Mucosa of descending colon (tissue), 3 donors: ENCODE measurements around the gene DET1. TPM values are rescaled to one million over a fixed set of nuclear protein-coding genes. Genes with fewer than 3 reads are reported as not detected.

ENCODE experiments used
- ATAC-seq: fragments of 200-7000 bp; cut with Tn5 transposase; one replicate; pipeline ENCODE4 v1.9.1; 2020; ENCODE audit warnings: mild to moderate bottlenecking, moderate library complexity
- DNase-seq, 3 donors: peaks; one replicate each; pipeline ENCODE4 v3.0.0-alpha.2; 2020
- H3K36me3 ChIP-seq: fragments of 200-600 bp; one replicate; pipeline ENCODE4 v1.8.0; 2021; ENCODE audit warnings: low read depth, mild to moderate bottlenecking
- H3K4me1 ChIP-seq: fragments of 200-600 bp; one replicate; pipeline ENCODE4 v1.8.0; 2021; ENCODE audit warnings: low read depth, mild to moderate bottlenecking
- H3K4me3 ChIP-seq: fragments of 200-600 bp; one replicate; pipeline ENCODE4 v1.8.0; 2021; ENCODE audit warnings: mild to moderate bottlenecking
- H3K9me3 ChIP-seq: fragments of 200-600 bp; one replicate; pipeline ENCODE4 v1.8.0; 2021; ENCODE audit warnings: mild to moderate bottlenecking
- intact Hi-C, 2 donors: fragments of 100-400 bp; cut with DNase I in 1 of 2; cut with micrococcal nuclease in 1 of 2; formaldehyde crosslinking; loops; one replicate each; pipeline versions ENCODE4 v1.11.0 to v1.11.1; 2022; cut with DNase I, micrococcal nuclease
- total RNA-seq, 3 donors: library from RNA; stranded (reverse); fragmentation: NEBNext Ultra II Directional in 2 of 3; extraction: Animal tissue kit (Norgen Biotek cat#: 25700) in 2 of 3; gene quantifications; one replicate each; pipeline versions ENCODE4 v1.2.1 to v1.2.4, GENCODE V29; 2021 to 2023
- TF ChIP-seq, protein P1 (sequence below): fragments of 200-600 bp; IDR thresholded peaks from one replicate; pipeline ENCODE4 v1.8.0; 2022; ENCODE audit warnings: antibody characterized with exemption, mild to moderate bottlenecking
- donor health status: DM: no; HTN: no; CAD: no; lungs with moderate emphysema.
- donor health status: DM: no; HTN: no; CAD: no.
- donor health status: DM: no; HTN: yes; CAD: no.

DET1 gene
- total RNA-seq, 3 donors from 2014 or later = 3.9 to 8.4 (median 7.3) TPM

GRCh38 chr15:88512078-88512477, 34.4 kb downstream of the DET1 start:
- Histone ChIP-seq H3K4me1 (no peaks in the 10 kb centered on the region), H3K4me3 (no peak overlapping the region), H3K36me3 (no peaks in the 10 kb centered on the region), H3K9me3 (no peaks in the 10 kb centered on the region)
- DNase-seq (no peak), ATAC-seq (no peak)
- TF ChIP-seq, protein P1, sequence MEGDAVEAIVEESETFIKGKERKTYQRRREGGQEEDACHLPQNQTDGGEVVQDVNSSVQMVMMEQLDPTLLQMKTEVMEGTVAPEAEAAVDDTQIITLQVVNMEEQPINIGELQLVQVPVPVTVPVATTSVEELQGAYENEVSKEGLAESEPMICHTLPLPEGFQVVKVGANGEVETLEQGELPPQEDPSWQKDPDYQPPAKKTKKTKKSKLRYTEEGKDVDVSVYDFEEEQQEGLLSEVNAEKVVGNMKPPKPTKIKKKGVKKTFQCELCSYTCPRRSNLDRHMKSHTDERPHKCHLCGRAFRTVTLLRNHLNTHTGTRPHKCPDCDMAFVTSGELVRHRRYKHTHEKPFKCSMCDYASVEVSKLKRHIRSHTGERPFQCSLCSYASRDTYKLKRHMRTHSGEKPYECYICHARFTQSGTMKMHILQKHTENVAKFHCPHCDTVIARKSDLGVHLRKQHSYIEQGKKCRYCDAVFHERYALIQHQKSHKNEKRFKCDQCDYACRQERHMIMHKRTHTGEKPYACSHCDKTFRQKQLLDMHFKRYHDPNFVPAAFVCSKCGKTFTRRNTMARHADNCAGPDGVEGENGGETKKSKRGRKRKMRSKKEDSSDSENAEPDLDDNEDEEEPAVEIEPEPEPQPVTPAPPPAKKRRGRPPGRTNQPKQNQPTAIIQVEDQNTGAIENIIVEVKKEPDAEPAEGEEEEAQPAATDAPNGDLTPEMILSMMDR = no peak
- intact Hi-C loops = no loop called here

DNA sequence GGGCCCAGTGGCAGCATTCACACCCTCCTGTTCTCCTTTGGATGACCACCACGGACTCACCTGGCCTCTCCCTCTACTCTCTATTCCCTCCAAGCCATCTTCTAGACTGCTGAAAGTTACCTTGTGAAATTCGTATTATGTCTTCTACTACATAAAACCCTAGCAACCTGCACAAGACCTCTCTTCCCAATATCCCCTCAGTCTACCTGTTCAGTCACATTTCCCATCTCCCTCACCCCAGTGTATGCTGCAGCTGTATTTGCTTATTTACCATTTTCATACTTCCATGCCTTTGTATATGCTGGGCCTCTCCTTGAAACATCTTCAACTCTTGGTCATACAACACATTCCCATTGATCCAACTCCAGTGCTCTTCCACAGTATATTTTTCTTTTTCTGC, 35.3 kb downstream of the DET1 start:
- no peak for ATAC-seq
- H3K9me3 ChIP-seq = no peaks in the 10 kb centered on the region
- intact Hi-C loops = no loop called here
- no peaks in the 10 kb centered on the region for H3K36me3 ChIP-seq
- no peak overlapping the region for H3K4me3 ChIP-seq
- no peak for DNase-seq
- TF ChIP-seq, protein P1 = no peak
- H3K4me1 ChIP-seq = no peaks in the 10 kb centered on the region

- no peak for ATAC-seq
- TF ChIP-seq, protein P1 = no peak
- H3K36me3 ChIP-seq = no peaks in the 10 kb centered on the region
These were observed 36.5 kb downstream of the DET1 start for GRCh38 chr15:88509964-88510363.

GRCh38 chr15:88509321-88509720, 37.2 kb downstream of the DET1 start:
- intact Hi-C loops = no loop called here
- no peaks in the 10 kb centered on the region for H3K36me3 ChIP-seq
- TF ChIP-seq, protein P1 = no peak

More at GRCh38 chr15:88509964-88510363, 36.5 kb downstream of the DET1 start:
- Histone ChIP-seq H3K4me3 (no peak overlapping the region), H3K4me1 (no peaks in the 10 kb centered on the region), H3K9me3 (no peaks in the 10 kb centered on the region)
- no peak for DNase-seq
- intact Hi-C loops = no loop called here

DNA sequence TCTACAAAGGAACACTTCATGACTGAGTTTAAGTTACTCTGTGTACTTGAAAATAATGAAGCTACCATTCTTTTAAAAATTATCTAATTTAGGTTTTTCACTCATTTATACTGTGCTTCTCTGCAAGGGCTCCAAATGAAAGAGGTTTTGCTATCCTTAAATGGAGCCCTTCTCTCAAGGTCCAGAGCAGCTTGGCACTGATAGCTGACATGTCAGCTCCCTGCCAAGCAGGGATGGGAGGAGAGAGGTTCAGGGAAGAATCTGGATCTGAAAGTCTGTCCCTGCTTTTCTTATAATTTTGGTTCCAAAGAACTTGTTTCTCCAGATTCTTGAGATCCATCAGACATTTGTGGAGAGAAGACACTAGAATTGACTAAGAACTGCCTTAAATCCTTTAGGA, 39.9 kb downstream of the DET1 start:
- no peak for ATAC-seq
- no peaks in the 10 kb centered on the region for H3K36me3 ChIP-seq

More at GRCh38 chr15:88509321-88509720, 37.2 kb downstream of the DET1 start:
- no peak overlapping the region for H3K4me3 ChIP-seq
- ATAC-seq = no peak
- no peak for DNase-seq
- H3K4me1 ChIP-seq = no peaks in the 10 kb centered on the region
- no peaks in the 10 kb centered on the region for H3K9me3 ChIP-seq

More for the DNA sequence above, 39.9 kb downstream of the DET1 start:
- Histone ChIP-seq H3K4me1 (no peaks in the 10 kb centered on the region), H3K4me3 (no peak overlapping the region), H3K9me3 (no peaks in the 10 kb centered on the region)
- intact Hi-C loops = no loop called here
- TF ChIP-seq, protein P1 = no peak
- DNase-seq = no peak
